ENCODE results near the gene PMM2.

The PMM2 gene

GRCh38 chr16:8858994-8859912 lies 61.6 kb downstream of the PMM2 start:
- TF ChIP-seq CTCF (IDR thresholded peaks at IDR 0.05; ENCODE audit: insufficient read depth, missing control alignments): no peak
- DNase-seq (ENCODE audit: insufficient read length, low spot score) (no peak), FAIRE-seq (no peak)

DNA sequence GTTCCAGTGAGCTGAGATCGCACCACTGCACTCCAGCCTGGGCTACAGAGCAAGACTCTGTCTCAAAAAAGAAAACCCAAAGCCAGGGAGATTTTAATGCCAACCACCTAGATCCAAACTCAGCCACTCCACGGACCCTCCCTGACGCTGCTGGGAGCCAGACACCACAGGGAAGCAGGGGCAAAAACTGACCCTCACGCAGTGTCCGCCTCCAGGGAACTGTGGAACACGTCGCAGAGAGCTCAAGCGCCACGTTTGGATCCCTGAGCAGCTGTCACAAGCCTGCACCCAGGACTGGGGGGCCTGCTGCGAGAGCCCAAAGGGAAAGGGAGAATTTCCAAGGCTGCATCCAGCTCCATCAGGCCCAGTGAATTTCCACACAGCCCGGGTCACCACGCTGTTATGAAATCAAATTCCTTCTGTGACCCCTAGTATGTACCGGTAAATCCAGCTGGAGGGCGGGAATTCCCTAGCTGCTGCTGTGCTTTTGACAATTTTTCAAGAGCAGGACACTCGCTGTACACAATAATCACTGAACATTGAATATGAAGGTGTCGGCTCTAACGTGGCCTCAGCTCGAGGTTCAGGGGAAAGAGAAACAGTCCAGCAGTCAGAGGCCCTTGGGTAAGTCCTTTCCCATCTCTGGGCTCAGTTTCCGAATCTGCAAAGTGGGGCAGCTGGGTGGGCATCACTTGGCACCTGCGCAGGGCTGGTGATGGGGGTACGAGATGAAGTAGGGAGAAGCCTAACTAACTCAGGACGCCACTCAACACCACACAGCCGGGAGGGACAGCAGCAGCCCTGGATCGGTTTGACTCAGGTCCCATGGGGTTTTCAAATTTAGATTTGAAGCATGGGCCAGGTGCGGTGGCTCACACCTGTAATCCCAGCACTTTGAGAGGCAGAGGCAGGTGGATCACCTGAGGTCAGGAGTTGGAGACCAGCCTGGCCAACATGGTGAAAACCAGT lies 62.6 kb downstream of the PMM2 start:
- DNase-seq (ENCODE audit: insufficient read length, low spot score): no peak
- FAIRE-seq: no peak
- no peak for TF ChIP-seq CTCF (IDR thresholded peaks at IDR 0.05; ENCODE audit: insufficient read depth, missing control alignments)

GRCh38 chr16:8861563-8862308 lies 64.1 kb downstream of the PMM2 start:
- no peak for TF ChIP-seq CTCF (IDR thresholded peaks at IDR 0.05; ENCODE audit: insufficient read depth, missing control alignments)
- FAIRE-seq (no peak), DNase-seq (ENCODE audit: insufficient read length, low spot score) (no peak)

DNA sequence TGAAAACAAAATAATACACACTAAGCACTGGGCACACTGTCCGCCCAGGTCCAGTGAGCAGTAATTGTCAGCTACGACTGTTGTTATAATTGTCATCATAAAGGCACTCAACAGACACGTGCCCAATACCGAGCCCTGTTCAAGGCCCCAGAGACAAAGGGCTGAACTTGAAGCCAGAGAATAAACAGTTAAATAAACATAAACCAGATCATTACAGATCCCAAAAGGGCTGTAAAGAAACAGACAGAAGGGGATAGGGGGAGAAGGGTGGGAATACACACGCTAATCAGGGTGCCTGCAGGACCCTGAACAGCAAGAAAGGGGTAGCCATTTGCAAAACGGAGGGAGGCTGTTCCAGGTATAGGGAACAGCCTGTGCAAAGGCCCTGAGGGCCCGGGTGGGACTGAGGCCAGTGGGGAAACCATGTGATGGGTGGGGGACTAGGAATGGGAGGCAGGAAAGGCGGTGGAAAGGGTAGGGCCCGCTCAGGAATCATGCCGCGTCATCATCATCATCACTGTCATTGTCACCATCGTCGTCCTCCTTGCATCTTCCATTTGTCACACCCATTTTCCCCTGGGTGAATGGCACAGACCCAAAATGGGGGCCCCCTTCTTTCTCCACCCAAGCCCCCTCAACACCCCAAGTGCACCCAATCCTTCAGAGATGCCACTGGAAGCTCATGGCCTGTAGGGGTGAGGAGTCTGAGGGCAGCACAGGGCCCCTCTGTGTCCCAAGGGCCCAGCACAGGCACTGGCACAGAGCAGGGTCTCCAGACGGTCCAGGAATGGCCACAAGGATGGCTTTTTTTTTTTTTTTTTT lies 64.9 kb downstream of the PMM2 start:
- no peak for TF ChIP-seq CTCF (IDR thresholded peaks at IDR 0.05; ENCODE audit: insufficient read depth, missing control alignments)
- DNase-seq (ENCODE audit: insufficient read length, low spot score): no peak
- FAIRE-seq: no peak

DNA sequence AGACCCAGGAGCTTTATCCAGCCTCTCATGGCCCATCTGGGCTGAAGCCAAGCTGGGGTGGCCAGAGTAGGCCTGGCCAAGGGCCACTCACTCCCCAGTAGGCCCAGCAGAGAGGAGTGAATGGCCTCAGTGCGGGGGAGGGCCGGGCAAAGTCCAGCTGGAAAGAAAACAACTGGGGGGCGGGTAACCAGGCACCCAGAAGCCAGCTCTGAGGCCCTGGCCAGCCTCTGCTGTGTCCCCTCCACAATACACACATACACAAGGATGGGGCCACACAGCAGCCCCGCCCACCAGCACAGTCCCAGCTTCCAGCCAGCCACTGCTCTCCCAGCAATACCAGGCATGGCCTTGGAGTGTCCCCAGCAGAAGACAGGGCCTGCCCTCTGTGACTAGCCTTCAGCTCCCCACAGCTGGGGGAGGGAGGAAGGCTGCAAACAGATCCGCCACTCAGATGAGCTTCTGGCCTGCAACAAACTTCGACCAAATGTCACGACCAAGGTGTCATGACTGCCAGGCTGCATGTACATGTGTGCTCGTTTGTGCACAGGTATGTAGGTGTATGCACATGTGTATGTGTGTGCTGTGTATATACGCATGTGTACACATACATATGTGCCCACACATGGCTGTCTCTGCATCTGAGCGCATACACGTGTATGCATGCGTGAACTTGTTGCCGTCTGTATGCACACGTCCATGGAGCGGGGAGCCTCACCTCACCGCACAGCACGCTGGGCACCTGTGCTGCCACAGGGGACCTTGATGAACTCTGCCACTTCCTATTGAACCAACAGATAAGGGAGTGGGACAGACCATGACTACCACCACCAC lies 66.2 kb downstream of the PMM2 start:
- no peak for DNase-seq (ENCODE audit: insufficient read length, low spot score)

More for the DNA sequence above, 66.2 kb downstream of the PMM2 start:
- FAIRE-seq: no peak
- no peak for TF ChIP-seq CTCF (IDR thresholded peaks at IDR 0.05; ENCODE audit: insufficient read depth, missing control alignments)

All from D721Med (cell line).